ENCODE measurements around the gene EPB41L3.
"Not testable (repeated sequence)": the region's sequence is repeated elsewhere in the genome, so short reads cannot be mapped to it uniquely, and the experiment has no call there.

The EPB41L3 gene

GRCh38 chr18:5530629-5531178, 13.1 kb downstream of the EPB41L3 start:
- no peak for DNase-seq

- no peak for DNase-seq
Measured at GRCh38 chr18:5529471-5529870, 14.3 kb downstream of the EPB41L3 start.

GRCh38 chr18:5527603-5528002, 16.2 kb downstream of the EPB41L3 start:
- DNase-seq = no peak

- no peak for DNase-seq
Measured at GRCh38 chr18:5524660-5525059, 19.1 kb downstream of the EPB41L3 start.

GRCh38 chr18:5521000-5521399, 22.8 kb downstream of the EPB41L3 start:
- no peak for DNase-seq

- DNase-seq = no peak
Measured at GRCh38 chr18:5520464-5520863, 23.3 kb downstream of the EPB41L3 start.

- DNase-seq = no peak
Measured at GRCh38 chr18:5519448-5520298, 24.1 kb downstream of the EPB41L3 start.

GRCh38 chr18:5518899-5519371, 24.9 kb downstream of the EPB41L3 start:
- no peak for DNase-seq

GRCh38 chr18:5518179-5518770, 25.5 kb downstream of the EPB41L3 start:
- DNase-seq = no peak

GRCh38 chr18:5516841-5517240, 27.0 kb downstream of the EPB41L3 start:
- DNase-seq = no peak

- DNase-seq = no peak
Measured at GRCh38 chr18:5515011-5515784, 28.6 kb downstream of the EPB41L3 start.

- no peak for DNase-seq
Measured at GRCh38 chr18:5513947-5514346, 29.9 kb downstream of the EPB41L3 start.

- no peak for DNase-seq
Measured at GRCh38 chr18:5512176-5512575, 31.6 kb downstream of the EPB41L3 start.

GRCh38 chr18:5511541-5511940, 32.3 kb downstream of the EPB41L3 start:
- not testable (repeated sequence) for DNase-seq

GRCh38 chr18:5510135-5510846, 33.5 kb downstream of the EPB41L3 start:
- DNase-seq = no peak

- no peak for DNase-seq
Measured at GRCh38 chr18:5508821-5509220, 35.0 kb downstream of the EPB41L3 start.

GRCh38 chr18:5507756-5508155, 36.0 kb downstream of the EPB41L3 start:
- no peak for DNase-seq

- no peak for DNase-seq
Measured at GRCh38 chr18:5506174-5506573, 37.6 kb downstream of the EPB41L3 start.

GRCh38 chr18:5503740-5504139, 40.1 kb downstream of the EPB41L3 start:
- DNase-seq = no peak

- DNase-seq = no peak
Measured at GRCh38 chr18:5500158-5500939, 43.4 kb downstream of the EPB41L3 start.

GRCh38 chr18:5498452-5498851, 45.3 kb downstream of the EPB41L3 start:
- no peak for DNase-seq

- no peak for DNase-seq
Measured at GRCh38 chr18:5496305-5496704, 47.5 kb downstream of the EPB41L3 start.
